HG03025 (cell line): Measurements from ENCODE around the gene PPM1L.

ENCODE experiments used
- ATAC-seq: cut with Tn5 transposase; IDR thresholded peaks from one replicate; pipeline ENCODE4 v1.9.1; 2021; ENCODE audit warnings: mild to moderate bottlenecking, moderate library complexity; ENCODE audit not compliant: unreplicated experiment, low FRiP score

Gene PPM1L

DNA sequence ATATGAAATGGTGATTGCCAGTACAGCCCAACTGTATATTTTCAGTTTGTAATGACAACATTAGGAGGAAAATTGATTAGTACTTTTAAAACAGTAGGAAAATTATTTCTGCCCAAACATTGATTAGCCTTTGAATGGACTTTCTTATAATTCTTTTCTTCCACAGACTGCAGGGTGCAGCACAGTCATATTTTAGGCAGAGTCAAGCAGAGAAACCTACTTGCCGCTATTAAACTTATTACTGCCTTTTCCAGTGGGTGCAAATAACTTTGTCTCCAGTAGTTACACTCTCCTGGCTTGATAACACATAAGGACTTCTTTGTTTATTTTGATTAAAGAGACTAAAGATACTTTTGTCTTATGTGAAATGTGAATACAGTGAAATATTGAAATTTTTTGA is 85.4 kb downstream of the PPM1L start:
- no peak for ATAC-seq

- no peak for ATAC-seq
These were observed 86.3 kb downstream of the PPM1L start for GRCh38 chr3:160842021-160843005.

GRCh38 chr3:160851629-160852210 is 95.7 kb downstream of the PPM1L start:
- no peak for ATAC-seq

- ATAC-seq, result no peak
These were observed 96.8 kb downstream of the PPM1L start for GRCh38 chr3:160852856-160853255.

GRCh38 chr3:160856450-160856849 is 100.4 kb downstream of the PPM1L start:
- no peak for ATAC-seq

GRCh38 chr3:160857476-160858119 is 101.6 kb downstream of the PPM1L start:
- no peak for ATAC-seq

- no peak for ATAC-seq
These were observed 104.3 kb downstream of the PPM1L start for GRCh38 chr3:160860346-160860745.

GRCh38 chr3:160869825-160870224 is 113.8 kb downstream of the PPM1L start:
- ATAC-seq, result no peak

DNA sequence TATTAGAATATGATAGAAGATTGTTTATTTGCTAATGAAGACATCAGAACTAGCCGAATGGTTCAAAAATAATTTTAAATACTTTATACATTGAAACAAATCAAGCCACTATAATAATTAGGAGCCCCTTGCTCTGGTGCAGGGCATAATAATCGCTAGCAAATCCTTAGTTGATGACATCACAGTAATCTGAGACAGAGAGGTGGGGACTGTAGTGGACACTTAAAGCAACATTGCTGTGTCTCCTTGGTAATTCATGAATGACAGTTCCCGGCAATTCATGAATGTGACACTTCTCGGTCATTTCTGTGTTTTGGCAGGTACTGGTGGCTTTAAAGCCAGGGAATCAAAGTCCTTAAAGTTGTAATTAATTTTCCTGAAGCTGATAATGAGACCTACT is 114.3 kb downstream of the PPM1L start:
- ATAC-seq, result no peak

DNA sequence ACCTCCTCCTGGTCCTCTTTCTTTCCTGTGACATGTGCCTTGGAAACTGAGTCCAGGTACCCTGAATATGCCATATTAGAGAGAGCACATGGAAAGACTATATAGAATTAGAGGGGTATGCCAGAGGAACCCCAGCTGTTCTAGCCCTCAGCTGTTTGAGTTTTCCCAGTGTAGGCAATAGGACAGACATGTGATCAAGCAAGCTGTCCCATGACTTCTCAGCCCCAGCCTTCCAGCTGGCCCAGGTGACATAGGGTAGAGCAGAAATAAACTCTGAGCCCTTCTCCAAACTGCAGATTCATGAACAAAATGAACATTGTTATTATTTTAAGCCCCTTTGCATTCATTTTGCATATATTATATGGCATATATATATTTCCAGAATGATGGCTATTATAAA is 118.7 kb downstream of the PPM1L start:
- no peak for ATAC-seq

DNA sequence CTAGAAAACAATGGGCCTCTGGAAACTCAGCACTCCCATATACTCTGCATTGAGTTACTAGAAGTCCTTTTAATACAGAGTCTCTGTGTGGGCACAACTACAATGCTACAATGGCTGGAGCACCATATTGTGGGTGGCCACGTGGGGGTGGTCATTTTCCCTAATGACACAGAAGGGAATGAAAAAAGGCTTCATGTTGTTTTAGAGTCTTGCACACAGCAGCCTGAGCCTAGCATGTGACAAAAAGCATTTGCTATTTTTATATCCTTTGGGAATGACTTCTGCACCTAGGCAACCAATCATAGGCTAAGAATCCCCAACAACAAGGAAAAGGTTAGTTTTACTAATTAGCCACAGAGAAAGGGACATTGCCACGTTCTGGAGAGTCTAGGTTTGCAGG is 120.6 kb downstream of the PPM1L start:
- ATAC-seq, result no peak

DNA sequence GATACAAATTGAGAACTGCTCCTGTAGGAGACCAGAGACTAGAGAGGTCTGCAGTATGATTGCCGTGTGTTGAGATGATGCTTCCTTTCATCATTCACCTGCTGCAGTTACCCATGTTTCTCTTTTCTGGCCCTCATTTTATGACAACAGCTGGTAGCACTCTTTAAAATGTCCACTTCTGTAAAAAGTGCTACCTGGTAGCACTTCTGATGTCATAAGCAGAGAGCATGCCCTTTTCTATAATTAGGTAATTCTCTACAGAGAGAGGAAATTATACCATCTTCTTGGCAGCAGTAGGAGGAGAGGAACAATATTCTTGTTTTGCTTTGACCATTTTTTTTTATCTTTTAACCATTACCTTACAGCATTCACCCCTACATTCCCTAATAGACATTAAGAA is 123.8 kb downstream of the PPM1L start:
- no peak for ATAC-seq

- no peak for ATAC-seq
These were observed 127.3 kb downstream of the PPM1L start for GRCh38 chr3:160883373-160883772.

GRCh38 chr3:160885791-160886286 is 129.8 kb downstream of the PPM1L start:
- ATAC-seq, result peak; percentile 41

- ATAC-seq, result peak; percentile 69
These were observed 130.4 kb downstream of the PPM1L start for GRCh38 chr3:160886421-160886820.

GRCh38 chr3:160893207-160893606 is 137.2 kb downstream of the PPM1L start:
- no peak for ATAC-seq

DNA sequence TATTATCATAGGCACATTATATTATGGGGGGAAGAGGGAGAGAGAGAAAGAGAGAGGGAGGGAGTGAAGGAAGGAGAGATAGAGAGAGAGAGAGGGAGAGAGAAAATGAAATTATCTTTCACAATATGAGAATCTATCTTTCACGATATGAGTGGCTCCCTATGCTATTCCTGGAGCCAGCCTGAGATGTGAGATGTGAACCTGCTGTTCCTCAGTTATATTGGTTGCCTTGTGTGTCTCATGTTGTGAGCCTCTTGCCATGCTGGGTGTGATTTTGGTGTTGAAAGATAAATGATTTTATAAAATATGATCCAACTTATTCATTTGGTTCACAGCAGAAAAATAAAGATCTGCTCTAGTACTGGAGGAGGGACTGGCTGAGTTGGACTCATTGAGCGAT is 148.7 kb downstream of the PPM1L start:
- ATAC-seq, result no peak

- no peak for ATAC-seq
These were observed 150.6 kb downstream of the PPM1L start for GRCh38 chr3:160906646-160907045.

DNA sequence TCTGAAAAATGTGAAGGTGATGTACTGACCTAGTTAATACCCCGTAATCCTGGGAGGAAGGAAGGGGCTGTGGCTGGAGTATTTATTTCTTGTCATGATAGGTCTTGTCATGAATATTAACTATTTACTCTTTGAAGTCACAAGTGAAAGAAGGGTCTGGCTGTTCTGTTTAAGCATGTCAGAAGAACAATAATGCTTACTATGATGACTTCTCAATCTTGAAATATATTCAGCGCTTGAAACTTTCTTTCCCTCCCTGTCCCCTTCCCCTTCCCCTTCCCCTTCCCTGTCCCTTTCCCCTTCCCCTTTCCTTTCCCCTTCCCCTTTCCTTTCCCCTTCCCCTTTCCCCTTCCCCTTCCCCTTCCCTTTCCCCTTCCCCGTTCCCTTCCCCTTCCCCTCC is 153.9 kb downstream of the PPM1L start:
- no peak for ATAC-seq

DNA sequence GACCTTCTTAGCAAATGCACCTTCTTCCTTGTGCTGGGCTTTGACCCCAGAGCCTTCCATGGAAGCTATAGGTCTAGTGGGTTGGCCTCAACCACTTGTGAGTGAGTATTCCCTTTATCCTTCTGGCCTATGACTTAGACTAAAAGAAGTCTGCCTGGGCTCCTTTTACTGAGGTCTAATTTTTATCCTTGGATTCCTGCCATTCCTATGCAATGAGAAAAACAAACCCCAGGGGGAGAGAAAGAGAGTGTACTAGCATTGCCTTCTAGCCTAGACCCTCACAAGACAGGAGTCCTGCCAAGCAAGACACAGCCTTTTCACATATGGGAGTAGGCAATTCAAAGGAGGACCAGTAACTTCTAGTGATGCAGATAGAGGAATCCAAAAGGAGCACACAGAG is 155.4 kb downstream of the PPM1L start:
- ATAC-seq, result no peak

DNA sequence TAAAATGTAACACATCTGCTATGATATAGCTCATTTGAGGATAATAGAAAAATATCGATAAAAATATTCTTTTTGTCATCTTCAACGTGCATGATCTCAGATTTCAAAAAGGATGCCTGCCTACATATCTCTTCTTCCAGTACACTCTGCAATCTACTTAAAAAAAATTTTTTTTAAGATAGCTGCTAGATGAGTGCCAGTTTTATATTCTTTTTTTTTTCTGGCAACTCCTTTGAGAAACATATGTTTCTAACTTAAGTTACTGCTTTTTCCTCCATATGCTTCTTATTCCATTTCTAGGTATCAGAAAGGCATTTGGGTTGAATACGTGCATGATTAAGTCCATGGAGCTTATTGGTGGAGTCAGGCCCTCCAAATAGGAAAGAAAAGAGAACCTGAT is 160.4 kb downstream of the PPM1L start:
- ATAC-seq, result no peak
